NCI-H2196 (cell line): ENCODE results near the gene GABPA.

ENCODE experiments used
- DNase-seq: peaks from one replicate; lab custom pipeline; 2025; ENCODE audit not compliant: unreplicated experiment; lab: John Stamatoyannopoulos, UW

The GABPA gene

GRCh38 chr21:25807191-25807590 lies 72.4 kb downstream of the GABPA start:
- no peak for DNase-seq

GRCh38 chr21:25809013-25809412 lies 74.2 kb downstream of the GABPA start:
- DNase-seq, result no peak

DNA sequence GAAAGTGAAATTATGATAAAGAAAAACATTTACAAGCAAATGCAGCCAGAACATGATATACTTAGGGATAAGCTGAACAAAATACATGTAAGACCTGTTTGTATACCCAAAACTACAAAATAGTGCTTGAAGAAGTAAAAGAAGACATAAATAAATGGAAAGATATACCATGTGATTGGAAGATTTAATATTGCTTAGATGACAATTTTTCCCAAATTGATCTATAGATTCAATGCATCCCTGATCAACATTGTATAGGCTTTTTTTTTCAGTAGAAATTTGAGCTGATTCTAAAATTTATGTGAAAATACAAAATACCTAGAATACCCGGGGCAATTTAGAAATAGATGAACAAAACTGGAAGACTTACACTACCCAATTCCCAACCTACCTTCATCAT lies 76.4 kb downstream of the GABPA start:
- no peak for DNase-seq

- no peak for DNase-seq
Observed at GRCh38 chr21:25813917-25814316, 79.1 kb downstream of the GABPA start.

GRCh38 chr21:25818121-25818520 lies 83.3 kb downstream of the GABPA start:
- no peak for DNase-seq

- DNase-seq, result no peak
Observed at GRCh38 chr21:25818551-25818950, 83.8 kb downstream of the GABPA start.
